GM12878 (cell line): ENCODE data around the gene RCL1. TPM values are rescaled to one million over a fixed set of nuclear protein-coding genes. Genes with fewer than 3 reads are reported as not detected.
A peak's percentile ranks its signal among the peaks of the same experiment; 100 is the strongest.

Source experiments
- CUX1 ChIP-seq: IDR thresholded peaks from 2 replicates; pipeline ENCODE4 v1.6.1; 2012; ENCODE audit warnings: improper control_type of control experiment, low read depth, low read length; ENCODE audit not compliant: insufficient replicate concordance
- E2F8 ChIP-seq: fragments of 450-650 bp; IDR thresholded peaks from 2 replicates; pipeline ENCODE4 v1.6.1; 2018; ENCODE audit warnings: mild to moderate bottlenecking, low read depth, moderate library complexity; ENCODE audit not compliant: partially characterized antibody
- EED ChIP-seq: sonication (generic); IDR thresholded peaks from 2 replicates; pipeline ENCODE4 v1.6.1; 2016; ENCODE audit warnings: antibody characterized with exemption, low read depth
- EGR1 ChIP-seq, 2 experiments: IDR thresholded peaks; 1 replicate in 1 of 2; 2 replicates in 1 of 2; pipeline ENCODE4 v1.6.1; 2011 to 2012; ENCODE audit warnings: low read depth in 2 of 2, low read length in 2 of 2, borderline replicate concordance in 1 of 2, mild to moderate bottlenecking in 1 of 2, moderate library complexity in 1 of 2
- EP300 ChIP-seq, 2 experiments: fragments of 150-350 bp in 1 of 2; IDR thresholded peaks; 2 replicates each; pipeline ENCODE4 v1.6.1; 2011 to 2012; ENCODE audit warnings: low read depth in 2 of 2, low read length in 2 of 2, borderline replicate concordance in 1 of 2, improper control_type of control experiment in 1 of 2, inconsistent platforms in 1 of 2; ENCODE audit not compliant: control insufficient read depth in 1 of 2
- EZH2 ChIP-seq: IDR thresholded peaks from 2 replicates; pipeline ENCODE4 v1.6.1; 2012; ENCODE audit warnings: low read depth, mild to moderate bottlenecking, control low read depth, inconsistent platforms, low read length, borderline replicate concordance; ENCODE audit not compliant: control insufficient read depth
- MYC ChIP-seq: IDR thresholded peaks from 2 replicates; pipeline ENCODE4 v1.6.1; 2011; ENCODE audit warnings: mild to moderate bottlenecking, low read length, moderate library complexity, inconsistent platforms; ENCODE audit not compliant: insufficient read depth, insufficient replicate concordance, insufficient read length, severe bottlenecking
- NBN ChIP-seq: fragments of 450-650 bp; IDR thresholded peaks from 2 replicates; pipeline ENCODE4 v1.6.1; 2016
- NR2F1 ChIP-seq: fragments of 450-650 bp; conservative IDR thresholded peaks from 2 replicates; pipeline ENCODE4 v1.6.1; 2017; ENCODE audit warnings: mild to moderate bottlenecking
- RCOR1 ChIP-seq: conservative IDR thresholded peaks from 2 replicates; pipeline ENCODE4 v1.6.1; 2012; ENCODE audit warnings: low read depth, low read length, improper control_type of control experiment
- RUNX3 ChIP-seq: IDR thresholded peaks from 2 replicates; pipeline ENCODE4 v1.6.1; 2012; ENCODE audit warnings: low read length, inconsistent platforms
- SIN3A ChIP-seq: IDR thresholded peaks from 2 replicates; pipeline ENCODE4 v1.6.1; 2012; ENCODE audit warnings: low read depth, low read length, improper control_type of control experiment
- TBL1XR1 ChIP-seq: IDR thresholded peaks from 2 replicates; pipeline ENCODE4 v1.6.1; 2012; ENCODE audit warnings: low read depth, low read length, improper control_type of control experiment
- TCF3 ChIP-seq: IDR thresholded peaks from 2 replicates; pipeline ENCODE4 v1.6.1; 2012; ENCODE audit warnings: low read depth, mild to moderate bottlenecking, low read length, borderline replicate concordance; ENCODE audit not compliant: insufficient read depth
- ZBED1 ChIP-seq: IDR thresholded peaks from 2 replicates; pipeline ENCODE4 v1.6.1; 2016; ENCODE audit warnings: borderline replicate concordance
- ZNF207 ChIP-seq: fragments of 450-650 bp; IDR thresholded peaks from 2 replicates; pipeline ENCODE4 v1.6.1; 2014; ENCODE audit warnings: antibody characterized with exemption, mild to moderate bottlenecking, borderline replicate concordance
- polyA plus RNA-seq, 11 experiments: library from polyadenylated mRNA; depleted of rRNA in 4 of 11; unstranded in 6 of 11; stranded (reverse) in 5 of 11; fragments of >200 nt; fragmentation: Nextera tagmentation in 4 of 11; fragmentation: Illumina TruSeq in 1 of 11; extraction: Ambion mirVana in 4 of 11; extraction: Trizol in 1 of 11; gene quantifications; 1 replicate in 1 of 11; 2 replicates in 10 of 11; pipeline versions ENCODE4 v1.2.1 to v1.2.3, GENCODE V29; 2011 to 2016; ENCODE audit warnings: inconsistent platforms in 2 of 11, missing spikeins in 2 of 11, low read depth in 1 of 11
- total RNA-seq, 4 experiments: library from RNA; depleted of rRNA in 3 of 4; stranded (reverse); fragments of >200 nt in 3 of 4; fragmentation: Illumina TruSeq in 1 of 4; extraction: Trizol in 1 of 4; gene quantifications; 2 replicates each; pipeline versions ENCODE4 v1.2.1 to v1.2.3, GENCODE V29; 2013 to 2021
- TF ChIP-seq, protein P1 (sequence below): fragments of 450-650 bp; IDR thresholded peaks from 2 replicates; pipeline ENCODE4 v1.6.1; 2017; ENCODE audit warnings: mild to moderate bottlenecking, low read depth, inconsistent platforms; ENCODE audit not compliant: poor library complexity, severe bottlenecking

The RCL1 gene
- total and polyA plus RNA-seq, 10 of the 15 experiments (the other 5 are each of a cell fraction or from before 2014, with no cell fraction given), result 21.1 to 46.8 (median 30.5) TPM

- TF ChIP-seq TCF3 (no peak), EGR1 (IDR thresholded peaks at IDR 0.05; ENCODE audit: borderline replicate concordance in 1 of 2, low read depth in 2 of 2, low read length in 2 of 2) (no peak), EED (peak; percentile 67; the same call in 1 of the 2 replicates), ZBED1 (peak; percentile 64; the same call in 1 of the 2 replicates), NR2F1 (no peak), NBN (0 out of 2 replicates have a peak, but pooled peaks have one; percentile 59), MYC (no peak), ZNF207 (no peak), EP300 (IDR thresholded peaks at IDR 0.05; ENCODE audit: borderline replicate concordance in 1 of 2, control insufficient read depth in 1 of 2, low read depth in 2 of 2, low read length in 2 of 2) (peak in 1 of 2 experiments; percentile 51; a peak in 2 of 4 replicates), RCOR1 (no peak), E2F8 (peak; percentile 46), SIN3A (no peak), RUNX3 (peak; percentile 67; the same call in 1 of the 2 replicates), EZH2 (no peak), TBL1XR1 (peak; percentile 56; the same call in 1 of the 2 replicates), CUX1 (no peak)
- TF ChIP-seq, protein P1, sequence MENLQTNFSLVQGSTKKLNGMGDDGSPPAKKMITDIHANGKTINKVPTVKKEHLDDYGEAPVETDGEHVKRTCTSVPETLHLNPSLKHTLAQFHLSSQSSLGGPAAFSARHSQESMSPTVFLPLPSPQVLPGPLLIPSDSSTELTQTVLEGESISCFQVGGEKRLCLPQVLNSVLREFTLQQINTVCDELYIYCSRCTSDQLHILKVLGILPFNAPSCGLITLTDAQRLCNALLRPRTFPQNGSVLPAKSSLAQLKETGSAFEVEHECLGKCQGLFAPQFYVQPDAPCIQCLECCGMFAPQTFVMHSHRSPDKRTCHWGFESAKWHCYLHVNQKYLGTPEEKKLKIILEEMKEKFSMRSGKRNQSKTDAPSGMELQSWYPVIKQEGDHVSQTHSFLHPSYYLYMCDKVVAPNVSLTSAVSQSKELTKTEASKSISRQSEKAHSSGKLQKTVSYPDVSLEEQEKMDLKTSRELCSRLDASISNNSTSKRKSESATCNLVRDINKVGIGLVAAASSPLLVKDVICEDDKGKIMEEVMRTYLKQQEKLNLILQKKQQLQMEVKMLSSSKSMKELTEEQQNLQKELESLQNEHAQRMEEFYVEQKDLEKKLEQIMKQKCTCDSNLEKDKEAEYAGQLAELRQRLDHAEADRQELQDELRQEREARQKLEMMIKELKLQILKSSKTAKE, result no peak
These were observed 22.2 kb downstream of the RCL1 start (continued) for GRCh38 chr9:4814913-4815312.
